ENCODE measurements around the gene UROC1. TPM values are rescaled to one million over a fixed set of nuclear protein-coding genes. Genes with fewer than 3 reads are reported as not detected.

The UROC1 gene
- total RNA-seq, 1 experiment from 2014 or later, result not detected

DNA sequence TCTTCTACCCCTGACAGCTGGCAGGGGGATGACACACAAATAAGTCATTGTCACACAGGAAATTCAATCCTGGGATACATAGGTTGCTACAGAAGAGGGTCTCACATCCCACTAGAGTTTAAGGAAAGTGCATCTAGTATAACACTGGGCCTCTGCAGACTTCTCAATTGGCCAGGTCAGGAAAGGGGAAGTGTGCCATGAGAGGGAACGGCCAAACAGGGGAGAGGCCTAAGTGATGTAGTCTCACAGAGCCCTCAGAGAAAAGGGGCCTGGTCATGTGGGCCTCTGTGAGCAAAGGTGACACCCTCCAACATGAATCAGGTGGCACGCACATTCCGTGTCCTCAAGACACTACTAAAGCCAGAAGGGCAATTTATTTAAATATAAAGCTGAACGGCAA is 53.1 kb downstream of the UROC1 start:
- Histone ChIP-seq H2BK20ac (ENCODE audit: low read depth, low read length, poor library complexity, severe bottlenecking) (no peak overlapping the region), H3K4me1 (ENCODE audit: insufficient read depth, low read length) (no peaks in the 10 kb centered on the region), H3K4ac (ENCODE audit: low read depth, low read length) (no peak overlapping the region), H3K14ac (ENCODE audit: insufficient read depth, low read length) (no peak overlapping the region), H2AK5ac (ENCODE audit: insufficient read length, low read length) (no peak overlapping the region), H2BK15ac (ENCODE audit: low read depth, low read length) (no peak overlapping the region), H3T11ph (ENCODE audit: low read length) (no peak overlapping the region), H2BK5ac (ENCODE audit: insufficient read length, low read length) (no peak overlapping the region), H3K27me3 (ENCODE audit: insufficient read depth, low read length) (no peaks in the 10 kb centered on the region), H3K23me2 (ENCODE audit: insufficient read length, low read depth, low read length, poor library complexity, severe bottlenecking) (no peaks in the 10 kb centered on the region), H3K9me3 (ENCODE audit: control insufficient read depth, low read depth, low read length) (no peaks in the 10 kb centered on the region), H3K27ac (ENCODE audit: insufficient read length, low read depth, low read length) (no peak overlapping the region), H3K23ac (ENCODE audit: insufficient read length, low read depth, low read length) (no peak overlapping the region), H3K56ac (ENCODE audit: insufficient read length, low read depth, low read length) (no peak overlapping the region), H2AFZ (ENCODE audit: low read length) (no peak overlapping the region), H3K4me2 (ENCODE audit: insufficient read depth, insufficient read length, low read length) (no peak overlapping the region), H3K79me2 (ENCODE audit: insufficient read depth, low read length) (no peaks in the 10 kb centered on the region; the same call in 1 of the 2 replicates), H4K8ac (replicated peaks; ENCODE audit: insufficient read length, low read depth, low read length) (no peak overlapping the region), H4K5ac (ENCODE audit: insufficient read length, low read depth, low read length) (no peak overlapping the region), H2BK12ac (ENCODE audit: insufficient read length, low read depth, low read length) (no peak overlapping the region), H3K18ac (ENCODE audit: insufficient read length, low read depth, low read length) (no peak overlapping the region), H3K79me1 (ENCODE audit: insufficient read depth, low read depth, low read length, poor library complexity, severe bottlenecking) (peaks cover 10% of the 10 kb centered on the region), H2BK120ac (ENCODE audit: low read depth, low read length, poor library complexity, severe bottlenecking) (no peak overlapping the region), H4K20me1 (ENCODE audit: control insufficient read depth, insufficient read depth, insufficient read length) (no peaks in the 10 kb centered on the region), H4K91ac (ENCODE audit: insufficient read length, low read depth, low read length) (no peak overlapping the region), H3K9ac (ENCODE audit: extremely low read depth, insufficient read length, low read length) (no peak overlapping the region)
- Mint-ChIP-seq H3K36me3 (ENCODE audit: insufficient read depth in 1 of 3, low read depth in 3 of 3) (peaks cover 49 to 90% (median 74%) of the 10 kb centered on the region in 3 experiments; a peak in 6 of 7 replicates), H3K4me3 (no peak overlapping the region), H3K27ac (no peak overlapping the region), H3K27me3 (ENCODE audit: low read depth) (no peaks in the 10 kb centered on the region), H3K4me1 (no peaks in the 10 kb centered on the region), H3K9me3 (no peaks in the 10 kb centered on the region; a peak in 1 of 5 replicates)
- no peak for DNase-seq
- WGBS (ENCODE audit: extremely low coverage, insufficient read length, low lambda C conversion rate), result no CpG with 5 or more reads among the region's 4 CpGs
- no peak for TF ChIP-seq CTCF (conservative IDR thresholded peaks at IDR 0.05)
